HG03097 (cell line): ENCODE results near the gene INSR.
"Not testable (repeated sequence)": the region's sequence is repeated elsewhere in the genome, so short reads cannot be mapped to it uniquely, and the experiment has no call there.

ENCODE experiments used
- ATAC-seq: cut with Tn5 transposase; IDR thresholded peaks from one replicate; pipeline ENCODE4 v1.9.1; 2021; ENCODE audit not compliant: unreplicated experiment, low FRiP score

The INSR gene

DNA sequence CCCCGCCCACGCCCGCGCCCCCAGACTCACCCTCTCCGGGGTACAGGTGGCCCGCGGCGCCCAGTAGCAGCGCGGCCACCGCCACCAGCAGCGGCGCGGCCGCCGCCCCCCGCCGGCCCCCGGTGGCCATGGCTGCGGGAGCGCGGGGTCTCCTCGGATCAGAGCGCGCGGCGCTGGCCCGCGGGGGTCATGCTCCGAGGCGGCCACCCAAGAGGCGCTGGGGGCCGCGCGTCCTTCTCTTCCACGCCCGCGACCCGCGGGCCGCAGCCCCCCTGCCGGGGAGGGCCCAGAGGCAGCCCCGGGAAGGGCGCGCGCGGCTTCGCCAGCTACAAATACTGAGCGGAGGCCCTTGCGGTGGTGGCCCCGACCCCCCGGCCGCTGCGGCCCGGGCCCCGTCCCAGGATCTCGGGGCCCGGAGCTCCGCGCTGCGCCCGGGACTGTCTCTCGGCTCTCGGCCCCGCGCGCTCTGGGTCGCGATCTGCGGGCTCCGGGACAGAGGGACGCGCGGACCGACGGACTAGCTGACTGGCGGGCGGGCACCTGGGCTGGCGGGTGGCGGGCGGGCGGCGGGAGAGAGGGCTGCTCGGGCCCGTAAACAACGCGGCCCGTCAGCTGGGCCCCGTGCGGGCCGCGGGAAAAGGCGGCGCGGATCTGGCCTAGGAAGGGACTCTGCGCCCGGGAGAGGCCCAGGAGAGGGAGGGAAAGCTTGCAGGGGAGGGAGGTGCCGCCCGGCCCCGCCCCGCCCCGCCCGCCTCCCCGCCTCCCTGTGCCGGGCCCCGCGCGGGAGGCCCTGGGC lies at the start of gene INSR:
Gene INSR (minus strand): TSS at position 653 of the 796 bp plus-strand sequence. CDS start 523 bp downstream, at position 130.
- ATAC-seq: peak; percentile 60

DNA sequence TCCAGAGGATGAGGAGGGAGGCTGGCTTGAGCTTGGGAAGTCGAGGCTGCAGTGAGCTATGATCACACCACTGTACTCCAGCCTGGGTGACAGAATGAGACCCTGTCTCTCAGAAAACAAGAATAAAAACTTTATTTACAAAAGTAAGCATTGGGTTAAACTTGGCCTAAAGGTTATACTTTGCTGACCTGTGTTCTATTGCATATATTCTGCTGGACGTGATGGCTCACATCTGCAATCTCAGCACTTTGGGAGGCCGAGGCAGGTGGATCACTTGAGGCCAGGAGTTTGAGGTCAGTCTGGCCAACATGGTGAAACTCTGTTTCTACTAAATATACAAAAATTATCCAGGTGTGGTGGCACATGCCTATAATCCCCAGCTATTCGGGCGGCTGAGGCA lies 47.9 kb upstream of the INSR start:
- ATAC-seq: no peak

GRCh38 chr19:7340959-7341837 lies 47.0 kb upstream of the INSR start:
- ATAC-seq: no peak

GRCh38 chr19:7337380-7338194 lies 43.4 kb upstream of the INSR start:
- ATAC-seq: peak; percentile 75

GRCh38 chr19:7336321-7336973 lies 42.2 kb upstream of the INSR start:
- ATAC-seq: no peak

- no peak for ATAC-seq
Measured at GRCh38 chr19:7333198-7334118, 39.2 kb upstream of the INSR start.

DNA sequence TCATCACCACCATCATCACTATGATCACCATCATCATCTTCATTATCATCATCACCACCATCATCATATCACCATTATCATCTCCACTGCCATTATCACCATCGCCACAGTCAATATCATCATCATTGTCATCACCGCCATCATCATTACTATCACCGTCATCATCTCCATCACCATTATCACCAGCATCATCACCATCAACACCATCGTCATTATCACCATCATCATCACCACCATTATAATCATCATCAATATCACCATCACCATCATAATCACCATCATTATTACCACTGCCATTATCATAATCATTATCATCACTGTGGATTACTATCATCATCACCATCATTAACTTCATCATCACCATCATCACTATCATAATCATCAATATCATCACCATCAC lies 37.2 kb upstream of the INSR start:
- no peak for ATAC-seq

DNA sequence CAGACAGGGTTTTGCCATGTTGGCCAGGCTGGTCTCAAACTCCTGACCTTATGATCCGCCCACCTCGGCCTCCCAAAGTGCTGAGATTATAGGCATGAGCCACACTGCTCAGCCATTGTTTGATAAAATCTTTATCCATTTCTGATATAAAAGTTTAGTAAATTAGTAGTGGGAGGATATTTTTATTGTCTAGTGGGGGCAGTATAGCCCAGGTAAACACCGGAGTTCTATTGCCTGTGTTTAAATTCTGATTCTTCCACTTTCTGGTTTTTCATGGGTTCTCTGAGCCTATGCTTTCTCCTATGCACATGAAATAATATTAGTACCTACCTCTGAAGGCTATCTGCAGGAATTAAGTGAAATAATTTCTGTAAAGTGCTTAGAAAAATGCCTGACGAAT lies 34.4 kb upstream of the INSR start:
- ATAC-seq: no peak

DNA sequence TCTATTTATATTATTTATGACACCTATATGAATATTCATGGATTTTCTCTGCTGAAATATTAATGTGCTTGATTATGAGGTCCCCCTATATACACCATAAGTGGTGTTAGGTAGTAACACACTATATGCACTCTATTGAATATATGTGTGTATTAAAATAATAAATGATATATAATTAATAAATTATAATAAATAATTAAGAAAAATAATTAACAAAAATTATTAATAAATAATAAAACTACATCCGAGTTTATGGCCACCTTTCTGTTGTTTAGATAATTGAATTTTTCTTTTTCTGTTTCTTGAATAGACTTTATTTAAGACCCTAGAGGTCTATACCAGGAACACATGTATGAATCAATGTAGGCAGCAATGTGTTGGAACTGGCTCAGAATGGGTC lies 33.6 kb upstream of the INSR start:
- ATAC-seq: no peak

DNA sequence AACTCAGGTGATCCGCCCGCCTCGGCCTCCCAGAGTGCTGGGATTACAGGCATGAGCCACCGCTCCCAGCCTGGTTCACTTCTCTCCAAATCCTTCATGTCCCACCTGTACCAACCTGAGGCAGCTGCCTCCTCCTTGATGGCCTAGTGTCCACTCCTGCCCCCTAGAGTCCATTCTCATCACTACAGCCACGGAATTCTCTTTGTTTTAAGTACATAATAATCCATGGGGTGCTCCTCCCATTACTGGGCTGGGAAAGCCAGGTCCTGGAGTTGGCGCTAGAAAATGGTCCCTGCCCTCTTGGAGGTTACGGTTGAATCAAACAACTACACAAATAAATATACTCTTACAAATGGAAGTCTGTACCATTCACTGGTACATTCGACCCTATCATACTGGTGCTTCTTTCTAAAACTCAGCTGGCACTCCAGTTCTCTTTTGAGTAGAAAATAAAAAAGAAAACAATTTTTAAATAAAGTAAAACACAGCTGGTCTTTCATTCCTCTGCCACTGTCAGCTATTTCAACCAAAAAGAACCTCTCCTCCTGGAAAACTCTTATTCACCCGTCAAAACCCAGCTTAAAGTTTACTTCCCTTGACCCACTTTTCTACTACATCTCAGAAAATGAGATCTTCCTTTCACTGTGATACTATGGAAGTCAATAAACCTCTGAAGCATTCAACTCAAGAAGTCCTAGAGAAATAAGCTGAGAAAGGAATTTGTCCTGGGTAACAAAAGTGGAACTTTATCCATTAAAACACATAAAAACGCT lies 32.1 kb upstream of the INSR start:
- no peak for ATAC-seq

DNA sequence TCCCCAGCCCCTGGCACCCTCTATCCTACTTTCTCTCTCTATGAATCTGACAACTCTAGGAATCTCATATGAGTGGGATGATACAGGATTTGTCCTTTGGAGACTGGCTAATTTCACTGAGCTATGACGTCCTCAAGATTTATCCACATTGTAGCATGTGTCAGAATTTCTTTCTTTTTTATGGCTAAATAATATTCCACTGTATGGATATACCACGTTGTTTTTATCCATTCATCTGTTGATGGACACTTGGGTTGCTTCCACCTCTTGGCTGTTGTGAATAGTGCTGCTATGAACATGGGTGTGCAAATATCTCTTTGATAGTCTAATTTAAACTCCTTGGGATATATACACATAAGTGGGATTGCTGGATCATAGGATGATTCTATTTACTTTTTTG lies 24.0 kb upstream of the INSR start:
- no peak for ATAC-seq

GRCh38 chr19:7312816-7313215 lies 18.6 kb upstream of the INSR start:
- ATAC-seq: no peak

GRCh38 chr19:7311911-7312310 lies 17.7 kb upstream of the INSR start:
- no peak for ATAC-seq

- not testable (repeated sequence) for ATAC-seq
Measured at GRCh38 chr19:7308327-7308726, 14.1 kb upstream of the INSR start.

DNA sequence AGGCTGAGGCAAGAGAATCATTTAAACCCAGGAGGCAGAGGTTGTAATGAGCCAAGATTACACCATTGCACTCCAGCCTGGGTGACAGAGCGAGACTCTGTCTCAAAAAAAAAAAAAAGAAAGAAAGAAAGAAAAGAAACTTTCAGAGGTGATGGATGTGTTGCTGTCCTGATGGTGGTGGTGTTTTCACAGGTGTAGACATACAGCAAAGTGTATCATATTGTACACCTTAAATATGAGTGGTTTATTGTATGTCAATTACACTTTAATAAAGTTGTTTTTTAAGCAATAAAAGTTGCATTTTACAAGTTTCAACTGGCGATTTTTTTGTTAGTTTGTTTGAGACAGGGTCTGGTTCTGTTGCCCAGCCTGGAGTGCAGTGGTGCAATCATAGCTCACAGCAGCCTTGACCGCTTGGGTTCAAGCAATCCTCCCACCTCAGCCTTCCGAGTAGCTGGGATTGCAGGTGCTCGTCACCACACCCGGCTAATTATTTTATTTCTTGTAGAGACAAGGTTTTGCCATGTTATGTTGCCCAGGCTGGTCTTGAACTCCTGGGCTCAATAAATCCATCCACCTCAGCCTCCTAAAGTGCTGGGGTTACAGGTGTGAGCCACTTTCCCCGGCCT lies 13.5 kb upstream of the INSR start:
- no peak for ATAC-seq

DNA sequence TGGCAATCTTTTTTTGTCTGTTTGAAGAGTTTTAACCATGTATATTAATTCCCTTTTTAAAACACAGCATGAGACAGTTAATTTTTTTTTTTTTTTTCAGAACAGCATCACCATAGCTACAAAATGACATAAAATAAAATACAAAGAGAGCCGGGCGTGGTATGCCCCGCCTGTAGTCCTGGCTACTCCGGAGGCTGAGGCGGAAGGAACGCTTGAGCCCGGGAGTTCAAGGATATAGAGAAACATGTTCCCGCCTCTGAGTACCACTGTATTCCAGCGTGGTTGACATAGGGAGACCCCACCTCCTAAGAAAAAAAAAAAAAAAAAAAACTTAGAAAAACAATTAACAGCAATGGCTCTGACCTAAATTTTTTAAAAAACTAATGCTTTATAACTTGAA lies 10.0 kb upstream of the INSR start:
- ATAC-seq: no peak

- no peak for ATAC-seq
Measured at GRCh38 chr19:7303470-7303869, 9.3 kb upstream of the INSR start.

- no peak for ATAC-seq
Measured at GRCh38 chr19:7301525-7301924, 7.3 kb upstream of the INSR start.
